Prostate gland (tissue), 2 donors: Measurements from ENCODE around the gene MAN2A2.

Source experiments
- CTCF ChIP-seq, 4 experiments: fragments of 200-600 bp in 2 of 4; fragments of 450-650 bp in 2 of 4; sonication (generic) in 2 of 4; IDR thresholded peaks; 1 replicate in 3 of 4; 2 replicates in 1 of 4; pipeline ENCODE4 v1.5.1; 2016 to 2019; ENCODE audit warnings: antibody characterized with exemption in 4 of 4, mild to moderate bottlenecking in 2 of 4, moderate library complexity in 2 of 4
- POLR2A ChIP-seq: fragments of 450-650 bp; IDR thresholded peaks from one replicate; pipeline ENCODE4 v1.6.1; 2016; ENCODE audit warnings: antibody characterized with exemption, mild to moderate bottlenecking

- TF ChIP-seq CTCF (IDR thresholded peaks at IDR 0.05), result no peak
- no peak for TF ChIP-seq POLR2A
Measured at GRCh38 chr15:90859234-90860131, 43.6 kb upstream of the MAN2A2 start.
